A549 (cell line): ENCODE measurements around the gene FRMD6. TPM values are rescaled to one million over a fixed set of nuclear protein-coding genes. Genes with fewer than 3 reads are reported as not detected.
"Not testable (repeated sequence)": the region's sequence is repeated elsewhere in the genome, so short reads cannot be mapped to it uniquely, and the experiment has no call there.

Experiments
- ATAC-seq, 2 experiments: fragments of 200-7000 bp in 1 of 2; fragments of >200 bp in 1 of 2; cut with Nextera tagmentation in 1 of 2; cut with Tn5 transposase in 1 of 2; 3 replicates each; pipeline versions ENCODE4 v1.8.0 to v1.9.1; 2018 to 2020; ENCODE audit warnings: mild to moderate bottlenecking in 1 of 2, moderate library complexity in 1 of 2
- CTCF ChIA-PET: fragments of 300-600 bp; sonication (Branson Sonifier 250); formaldehyde crosslinking; extraction: SDS; loops from one replicate; lab custom pipeline; 2021; ENCODE audit warnings: antibody characterized with exemption, inconsistent platforms; lab: Yijun Ruan, JAX
- POLR2A ChIA-PET: fragments of 350-600 bp; formaldehyde crosslinking; extraction: SDS; loops from one replicate; lab custom pipeline; 2021; ENCODE audit warnings: antibody characterized with exemption, inconsistent platforms; lab: Yijun Ruan, JAX
- DNase-seq, 2 experiments: peaks; one replicate each; pipeline versions ENCODE4 v3.0.0 to v3.0.0-alpha.2; 2011 to 2016; ENCODE audit warnings: low read depth in 1 of 2, low spot score in 1 of 2
- FAIRE-seq: peaks from 2 replicates; lab custom pipeline; 2011; peaks lifted over from hg19 to GRCh38; lab: Jason Lieb, UNC
- H3K27ac ChIP-seq, 2 experiments: fragments of >200 bp; sonication (Bioruptor Twin); formaldehyde crosslinking; 3 replicates each; pipeline ENCODE4 v1.5.1; 2016 to 2017
- H3K4me1 ChIP-seq: fragments of >200 bp; sonication (Bioruptor Twin); formaldehyde crosslinking; 3 replicates; pipeline ENCODE4 v1.6.1; 2016
- H3K4me2 ChIP-seq: fragments of >200 bp; sonication (Bioruptor Twin); formaldehyde crosslinking; 3 replicates; pipeline ENCODE4 v1.6.1; 2016
- H3K4me3 ChIP-seq: fragments of >200 bp; sonication (Bioruptor Twin); formaldehyde crosslinking; 3 replicates; pipeline ENCODE4 v1.5.1; 2016
- H3K9me3 ChIP-seq: fragments of >200 bp; sonication (Bioruptor Twin); formaldehyde crosslinking; 3 replicates; pipeline ENCODE4 v1.6.1; 2016
- EHMT2 ChIP-seq: fragments of 200-600 bp; sonication (generic); IDR thresholded peaks from 2 replicates; pipeline ENCODE4 v1.6.1; 2016; ENCODE audit warnings: antibody characterized with exemption, low read depth, mild to moderate bottlenecking, moderate library complexity
- ELK1 ChIP-seq: fragments of 150-350 bp; IDR thresholded peaks from 2 replicates; pipeline ENCODE4 v1.6.1; 2014; ENCODE audit warnings: low read depth, mild to moderate bottlenecking, low read length
- HEYL ChIP-seq: fragments of 250-450 bp; sonication (Bioruptor Pico); IDR thresholded peaks from 2 replicates; pipeline ENCODE4 v1.8.0; 2021; ENCODE audit warnings: mild to moderate bottlenecking, moderate library complexity
- HOXA7 ChIP-seq: fragments of 250-450 bp; sonication (Bioruptor Pico); IDR thresholded peaks from 2 replicates; pipeline ENCODE4 v1.5.0; 2020; ENCODE audit warnings: mild to moderate bottlenecking, moderate library complexity
- JUNB ChIP-seq: fragments of >200 bp; sonication (Bioruptor Twin); formaldehyde crosslinking; IDR thresholded peaks from 2 replicates; pipeline ENCODE4 v1.6.1; 2016
- KDM5A ChIP-seq: fragments of 200-600 bp; sonication (generic); IDR thresholded peaks from 2 replicates; pipeline ENCODE4 v1.6.1; 2016; ENCODE audit warnings: antibody characterized with exemption, mild to moderate bottlenecking
- MYC ChIP-seq: IDR thresholded peaks from 2 replicates; pipeline ENCODE4 v1.6.1; 2012; ENCODE audit warnings: mild to moderate bottlenecking, inconsistent platforms, low read length, improper control_type of control experiment, borderline replicate concordance
- NFE2L2 ChIP-seq: fragments of 150-350 bp; conservative IDR thresholded peaks from 2 replicates; pipeline ENCODE4 v1.6.1; 2014; ENCODE audit warnings: low read length
- NPAS2 ChIP-seq: fragments of 250-450 bp; sonication (Bioruptor Pico); IDR thresholded peaks from 2 replicates; pipeline ENCODE4 v1.8.0; 2022; ENCODE audit warnings: mild to moderate bottlenecking, moderate library complexity, borderline replicate concordance
- RAD21 ChIP-seq, 2 experiments: fragments of >200 bp in 1 of 2; sonication (Bioruptor Twin) in 1 of 2; formaldehyde crosslinking in 1 of 2; IDR thresholded peaks in 1 of 2; conservative IDR thresholded peaks in 1 of 2; 2 replicates in 1 of 2; 3 replicates in 1 of 2; pipeline ENCODE4 v1.6.1; 2012 to 2018; ENCODE audit warnings: inconsistent platforms in 1 of 2
- RCOR1 ChIP-seq: fragments of 150-350 bp; IDR thresholded peaks from 2 replicates; pipeline ENCODE4 v1.6.1; 2014; ENCODE audit warnings: antibody characterized with exemption, low read length, low read depth
- RNF2 ChIP-seq: fragments of 200-600 bp; sonication (generic); IDR thresholded peaks from 2 replicates; pipeline ENCODE4 v1.6.1; 2016; ENCODE audit warnings: low read depth, mild to moderate bottlenecking, antibody characterized with exemption, moderate library complexity, borderline replicate concordance
- SMC3 ChIP-seq: fragments of >200 bp; sonication (Bioruptor Twin); formaldehyde crosslinking; IDR thresholded peaks from 3 replicates; pipeline ENCODE4 v1.6.1; 2018; ENCODE audit warnings: inconsistent platforms
- SREBF2 ChIP-seq: fragments of 450-650 bp; IDR thresholded peaks from 2 replicates; pipeline ENCODE4 v1.6.1; 2014; ENCODE audit warnings: mild to moderate bottlenecking, moderate library complexity
- TFCP2L1 ChIP-seq: fragments of 250-450 bp; sonication (Bioruptor Pico); IDR thresholded peaks from 2 replicates; pipeline ENCODE4 v1.5.0; 2021; ENCODE audit warnings: mild to moderate bottlenecking
- TP53 ChIP-seq: fragments of 250-450 bp; sonication (Bioruptor Pico); IDR thresholded peaks from 2 replicates; pipeline ENCODE4 v1.5.0; 2021; ENCODE audit warnings: mild to moderate bottlenecking, moderate library complexity
- ZC3H11A ChIP-seq: fragments of 450-650 bp; IDR thresholded peaks from 2 replicates; pipeline ENCODE4 v1.6.1; 2014; ENCODE audit warnings: antibody characterized with exemption, mild to moderate bottlenecking
- WGBS: methylation state at CpG from one replicate; pipeline ENCODE4 v1.1.6; 2017; ENCODE audit errors: missing lambda C conversion rate; 5-methylcytosine and 5-hydroxymethylcytosine counted together
- polyA plus RNA-seq, 4 experiments: library from polyadenylated mRNA; depleted of rRNA in 3 of 4; stranded (reverse); fragments of >200 nt; fragmentation: RNase III in 1 of 4; extraction: RNeasy Plus Mini Kit Qiagen cat#74134 plus additional on column Dnase treatment in 1 of 4; gene quantifications; 2 replicates in 3 of 4; 3 replicates in 1 of 4; pipeline ENCODE4 v1.2.3, GENCODE V29; 2011 to 2017
- TF ChIP-seq, protein P1 (sequence below): fragments of >200 bp; sonication (Bioruptor Twin); formaldehyde crosslinking; IDR thresholded peaks from 2 replicates; pipeline ENCODE4 v1.6.1; 2016

Gene FRMD6
- polyA plus RNA-seq, 2 of the 4 experiments (the other 2 are of a cell fraction), result 18.8 to 23.1 TPM

- no peak for TF ChIP-seq ZC3H11A
- no peak for TF ChIP-seq SMC3
- TF ChIP-seq, all 56 proteins: peak for 0
Measured at GRCh38 chr14:51743588-51744000, 91.9 kb downstream of the FRMD6 start (continued).

DNA sequence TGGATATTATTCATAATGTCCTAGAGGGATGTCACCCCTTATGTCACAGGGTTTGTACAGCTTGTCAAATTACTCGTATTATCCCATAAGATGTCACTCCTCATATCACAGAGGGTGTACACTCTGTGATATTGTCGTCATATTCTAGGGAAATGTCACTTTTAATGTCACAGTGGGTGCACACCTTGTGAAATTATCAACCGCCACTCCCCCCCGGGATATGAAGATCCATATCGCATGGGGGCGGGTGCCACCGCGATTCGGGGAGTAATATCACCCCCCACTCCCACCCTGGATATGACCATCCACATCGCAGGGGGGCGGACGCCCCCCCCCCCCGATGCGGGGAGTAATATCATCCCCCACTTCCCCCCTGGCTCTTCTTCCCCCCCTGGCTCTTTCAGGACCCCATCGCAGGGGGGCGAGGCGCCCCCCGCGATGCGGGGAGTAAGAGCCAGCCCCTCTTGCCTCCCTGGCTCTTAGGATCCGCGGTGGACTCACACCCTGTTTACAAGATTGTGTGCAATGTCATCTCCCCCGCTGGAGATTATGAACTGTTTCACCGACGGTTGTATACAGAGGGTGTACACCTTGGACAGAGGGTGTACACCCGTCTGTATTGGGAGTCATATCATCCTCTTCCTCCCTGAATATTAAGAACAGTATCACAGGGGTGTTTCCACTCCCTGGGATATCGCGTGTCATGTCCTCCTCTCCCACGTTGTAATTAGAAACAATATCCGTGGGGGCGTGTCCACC, 92.8 kb downstream of the FRMD6 start:
- Histone ChIP-seq H3K4me1 (no peaks in the 10 kb centered on the region), H3K9me3 (no peaks in the 10 kb centered on the region), H3K27ac (no peak overlapping the region), H3K4me2 (peak overlapping the region; percentile 70), H3K4me3 (peak overlapping the region; percentile 29; the same call in 2 of the 3 replicates)
- FAIRE-seq (no peak), DNase-seq (no peak), ATAC-seq (peak in 1 of 2 experiments; percentile 40; a peak in 1 of 6 replicates)
- ChIA-PET POLR2A (no interaction called here), CTCF (no interaction called here)
- WGBS, result 55% methylated on average over 24 of the region's 31 CpGs
- no peak for TF ChIP-seq RNF2
- no peak for TF ChIP-seq TP53
- no peak for TF ChIP-seq HOXA7 (CRISPR knock-in tag)
- TF ChIP-seq KDM5A, result no peak
- TF ChIP-seq NPAS2, result no peak
- TF ChIP-seq MYC, result no peak
- TF ChIP-seq RCOR1, result no peak
- TF ChIP-seq TFCP2L1 (CRISPR knock-in tag), result no peak
- TF ChIP-seq, protein P1, sequence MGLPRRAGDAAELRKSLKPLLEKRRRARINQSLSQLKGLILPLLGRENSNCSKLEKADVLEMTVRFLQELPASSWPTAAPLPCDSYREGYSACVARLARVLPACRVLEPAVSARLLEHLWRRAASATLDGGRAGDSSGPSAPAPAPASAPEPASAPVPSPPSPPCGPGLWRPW, result no peak
- TF ChIP-seq JUNB, result no peak
- TF ChIP-seq SREBF2, result no peak
- TF ChIP-seq EHMT2, result no peak
- TF ChIP-seq SMC3, result no peak
- no peak for TF ChIP-seq NFE2L2
- no peak for TF ChIP-seq ELK1

DNA sequence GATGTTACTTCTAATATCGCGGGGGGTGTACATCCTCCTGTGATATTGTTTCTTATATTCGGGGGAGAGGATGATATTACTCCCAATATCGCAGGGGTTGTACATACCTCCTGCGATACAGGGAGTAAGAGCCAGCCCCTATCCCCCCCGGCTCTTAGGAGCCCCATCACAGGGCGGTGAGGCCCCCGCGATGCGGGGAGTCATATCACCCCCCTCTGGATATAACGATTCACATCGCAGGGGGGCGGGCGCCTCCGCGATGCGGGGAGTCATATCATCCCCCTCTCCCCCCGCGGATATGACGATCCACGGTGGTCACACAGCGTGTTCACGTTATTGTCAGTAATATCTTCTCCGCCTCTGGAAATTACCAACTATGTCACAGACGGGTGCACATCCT, 95.1 kb downstream of the FRMD6 start:
- H3K9me3 ChIP-seq, CTCF ChIA-PET, H3K4me2 ChIP-seq, H3K27ac ChIP-seq, ATAC-seq, H3K4me3 ChIP-seq, H3K4me1 ChIP-seq, POLR2A ChIA-PET, DNase-seq, FAIRE-seq: not testable (repeated sequence)
- WGBS, result 83% methylated on average over 25 of the region's 25 CpGs

GRCh38 chr14:51750542-51750941, 98.8 kb downstream of the FRMD6 start:
- Histone ChIP-seq H3K9me3 (no peaks in the 10 kb centered on the region), H3K4me2 (no peak overlapping the region), H3K4me3 (no peak overlapping the region), H3K27ac (no peak overlapping the region), H3K4me1 (no peaks in the 10 kb centered on the region)
- ChIA-PET CTCF (interaction anchor here (0.6 to 2.0 kb wide), 5 partner anchors 25 to 467 kb away, joined by 3 to 9 read pairs (median 3); no protein-coding TSS in a partner anchor), POLR2A (no interaction called here)
- FAIRE-seq, result no peak
- ATAC-seq, result no peak
- WGBS, result 76% methylated on average over 8 of the region's 13 CpGs
- peak in 1 of 2 experiments; percentile 48; a peak in 2 of 5 replicates for TF ChIP-seq RAD21 (conservative IDR thresholded peaks at IDR 0.05 in 1 of 2, IDR thresholded peaks at IDR 0.05 in 1 of 2)
- TF ChIP-seq HEYL (CRISPR knock-in tag), result no peak
- peak in 1 of 2 experiments; percentile 21 for DNase-seq

GRCh38 chr14:51751611-51752345, 100.1 kb downstream of the FRMD6 start:
- CTCF ChIA-PET, result interaction anchor here (0.6 to 1.6 kb wide), 4 partner anchors 24 to 469 kb away, joined by 3 to 6 read pairs (median 5); no protein-coding TSS in a partner anchor
- WGBS, result 74% methylated on average over 16 of the region's 16 CpGs

GRCh38 chr14:51757756-51758155, 106.0 kb downstream of the FRMD6 start:
- H3K4me2 ChIP-seq, H3K27ac ChIP-seq, H3K9me3 ChIP-seq, POLR2A ChIA-PET, CTCF ChIA-PET, FAIRE-seq, H3K4me3 ChIP-seq, ATAC-seq, H3K4me1 ChIP-seq, DNase-seq: not testable (repeated sequence)
- WGBS, result 69% methylated on average over 7 of the region's 7 CpGs

More at GRCh38 chr14:51751611-51752345, 100.1 kb downstream of the FRMD6 start:
- H3K4me1 ChIP-seq, H3K9me3 ChIP-seq, H3K27ac ChIP-seq, H3K4me3 ChIP-seq, H3K4me2 ChIP-seq, DNase-seq, FAIRE-seq, POLR2A ChIA-PET, ATAC-seq: not testable (repeated sequence)
